HG03025 (cell line): ENCODE results near the gene PTPN1.
"Not testable (repeated sequence)": the region's sequence is repeated elsewhere in the genome, so short reads cannot be mapped to it uniquely, and the experiment has no call there.

Experiments used
- ATAC-seq: cut with Tn5 transposase; IDR thresholded peaks from one replicate; pipeline ENCODE4 v1.9.1; 2021; ENCODE audit warnings: mild to moderate bottlenecking, moderate library complexity; ENCODE audit not compliant: unreplicated experiment, low FRiP score

Gene PTPN1

DNA sequence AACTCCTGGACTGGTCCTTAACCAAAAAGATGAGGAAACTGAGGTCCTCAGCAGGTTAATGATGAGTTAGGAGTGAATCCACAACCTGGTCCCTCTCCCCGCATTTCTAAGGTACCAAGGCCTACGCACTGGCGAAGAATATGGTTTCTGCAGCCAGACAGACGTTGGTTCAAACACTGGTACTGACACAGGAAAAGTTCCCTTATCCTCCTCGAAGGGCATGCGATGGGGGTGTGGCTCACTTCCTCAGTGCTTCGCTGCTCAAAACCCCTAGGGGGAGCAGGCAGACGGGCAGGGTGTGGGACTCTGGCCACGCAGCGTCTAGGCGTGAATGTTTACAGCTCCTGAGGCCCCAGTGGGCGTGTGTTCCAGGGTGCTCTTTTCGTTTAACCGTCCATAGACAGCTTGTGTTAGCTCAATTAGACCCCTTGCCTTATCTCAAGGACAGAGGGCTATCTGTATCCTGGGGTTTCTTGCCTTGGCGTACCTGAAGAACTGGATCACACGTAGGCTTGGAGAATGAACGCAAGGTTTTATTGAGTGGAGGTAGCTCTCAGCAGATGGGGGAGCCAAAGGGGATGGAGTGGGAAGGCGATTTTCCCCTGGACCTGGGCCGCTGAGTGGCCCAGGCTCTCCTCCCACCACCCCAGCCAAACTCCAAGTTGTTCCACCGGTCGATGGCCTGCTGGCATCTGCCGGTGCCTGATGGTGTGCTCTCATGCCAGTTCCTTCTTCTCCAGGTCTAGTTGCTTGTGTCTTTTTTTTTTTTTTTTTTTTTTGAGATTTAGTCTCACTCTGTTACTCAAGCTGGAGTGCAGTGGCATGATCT, 31.8 kb upstream of the PTPN1 start:
- ATAC-seq = no peak

DNA sequence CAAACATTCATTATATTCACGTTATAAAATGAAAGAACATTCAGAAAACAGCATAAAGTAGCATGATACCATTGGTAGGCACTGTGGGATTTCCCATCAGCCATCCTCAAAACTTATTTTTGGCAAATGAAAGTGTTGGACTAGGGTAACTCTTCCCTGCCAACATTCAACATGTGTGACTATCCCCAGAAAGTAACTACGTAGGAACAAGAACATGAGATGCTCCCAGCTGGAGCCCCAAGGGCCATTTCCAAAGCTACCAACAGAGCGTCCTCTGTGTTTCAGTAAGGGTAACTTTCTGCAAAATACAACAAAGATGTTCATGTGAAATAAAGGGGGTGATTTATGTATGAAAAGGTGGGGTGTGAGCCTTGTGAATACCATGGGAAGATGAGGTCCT, 28.4 kb upstream of the PTPN1 start:
- ATAC-seq = no peak

DNA sequence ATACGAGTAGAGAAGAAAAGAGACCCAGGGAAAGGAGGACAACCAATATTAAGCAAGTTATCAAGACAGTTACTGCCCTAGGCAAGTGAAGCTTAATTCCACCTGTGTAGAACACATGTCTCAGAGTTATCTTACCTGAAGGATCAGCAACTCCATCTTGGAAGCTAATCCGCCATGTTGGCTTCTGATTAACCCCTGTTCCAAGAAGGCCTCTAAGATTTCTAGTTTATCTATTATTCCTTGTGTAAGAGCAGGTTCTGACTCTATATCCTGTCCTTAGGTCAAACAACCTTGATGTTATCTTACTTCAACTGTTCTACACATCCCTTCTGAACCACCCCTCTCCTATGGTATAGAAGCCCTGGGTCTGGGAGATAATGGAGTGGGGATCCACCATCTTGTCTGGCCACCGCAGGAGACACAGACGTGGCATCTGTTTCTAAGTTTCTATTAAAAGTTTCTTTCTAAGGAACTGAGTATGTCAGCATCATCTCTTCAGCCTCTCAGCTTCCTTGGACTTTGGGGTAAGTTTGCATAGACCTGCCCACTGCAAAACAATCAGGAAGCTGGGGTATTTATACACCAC, 27.7 kb upstream of the PTPN1 start:
- no peak for ATAC-seq

DNA sequence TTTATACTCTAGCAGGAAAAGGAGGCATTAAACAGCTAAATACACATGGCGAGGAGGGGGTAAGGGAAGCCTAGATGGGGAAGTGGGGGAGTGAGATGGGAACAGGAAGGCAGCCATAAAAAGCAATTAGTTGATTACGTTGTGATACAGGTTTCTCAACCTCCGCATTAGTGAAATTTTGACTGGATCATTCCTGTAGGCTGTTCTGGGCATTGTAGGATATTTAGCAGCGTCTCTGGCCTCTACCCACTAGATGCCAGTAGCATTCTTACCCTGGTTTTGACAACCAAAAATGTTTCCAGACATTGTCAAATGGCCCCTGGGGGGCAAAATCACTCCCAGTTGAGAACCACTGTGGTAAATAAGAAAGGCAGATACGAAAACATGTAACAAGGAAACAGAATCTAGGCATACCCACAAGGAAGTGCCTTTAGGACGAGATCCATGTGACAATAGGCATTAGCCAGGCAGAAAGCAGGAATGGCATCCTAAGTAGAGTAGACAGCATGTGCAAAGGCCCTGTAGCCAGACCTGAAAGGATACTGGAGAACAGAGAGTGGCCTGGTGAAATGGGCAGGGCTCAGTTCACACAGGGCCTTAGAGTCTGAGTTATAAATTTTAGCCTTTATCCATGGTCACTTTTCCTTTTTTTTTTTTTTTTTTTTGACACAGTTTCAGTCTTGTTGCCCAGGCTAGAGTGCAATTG, 25.8 kb upstream of the PTPN1 start:
- no peak for ATAC-seq

DNA sequence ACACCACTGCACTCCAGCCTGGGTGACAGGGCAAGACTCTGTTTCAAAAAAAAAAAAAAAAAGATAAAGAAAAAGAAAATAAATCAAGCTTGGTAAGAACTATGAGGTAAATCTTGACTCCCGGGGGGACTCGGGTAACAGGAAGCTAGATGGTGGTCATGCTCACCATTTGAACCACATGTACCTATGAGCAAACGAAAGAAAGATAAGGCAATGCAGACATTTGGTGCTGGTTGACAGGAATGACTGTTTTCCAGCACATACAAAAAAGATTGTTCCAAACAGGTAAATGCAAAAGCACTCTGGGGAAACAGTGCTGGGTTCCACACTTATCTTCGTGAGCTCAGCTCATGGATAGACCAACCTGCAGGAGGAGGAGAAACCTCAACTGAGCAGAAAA, 22.8 kb upstream of the PTPN1 start:
- no peak for ATAC-seq

DNA sequence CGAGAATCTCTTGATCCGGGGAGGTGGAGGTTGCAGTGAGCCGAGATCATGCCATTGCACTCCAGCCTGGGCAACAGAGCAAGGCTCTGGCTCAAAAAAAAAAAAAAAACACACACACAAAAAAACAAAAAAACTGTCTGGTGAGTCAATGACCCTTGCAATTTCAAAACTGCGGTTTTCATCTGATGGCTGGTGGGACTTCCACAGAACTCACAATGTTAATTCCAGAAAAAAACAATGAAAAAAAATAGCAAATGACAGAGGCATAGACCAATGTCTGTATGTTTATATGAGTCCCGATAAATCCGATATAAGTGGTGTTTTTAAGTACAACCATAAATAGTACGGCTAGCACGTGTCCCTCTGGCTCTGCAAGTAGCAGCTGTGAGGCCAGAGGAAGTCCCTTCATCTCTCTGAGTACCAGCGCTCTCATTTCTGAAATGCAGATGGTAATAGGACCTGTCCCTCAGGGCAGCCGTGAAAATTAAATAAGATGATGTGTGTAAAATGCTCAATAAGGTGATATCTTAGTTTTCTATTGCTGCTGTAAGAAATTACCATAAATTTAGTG, 21.9 kb upstream of the PTPN1 start:
- no peak for ATAC-seq

DNA sequence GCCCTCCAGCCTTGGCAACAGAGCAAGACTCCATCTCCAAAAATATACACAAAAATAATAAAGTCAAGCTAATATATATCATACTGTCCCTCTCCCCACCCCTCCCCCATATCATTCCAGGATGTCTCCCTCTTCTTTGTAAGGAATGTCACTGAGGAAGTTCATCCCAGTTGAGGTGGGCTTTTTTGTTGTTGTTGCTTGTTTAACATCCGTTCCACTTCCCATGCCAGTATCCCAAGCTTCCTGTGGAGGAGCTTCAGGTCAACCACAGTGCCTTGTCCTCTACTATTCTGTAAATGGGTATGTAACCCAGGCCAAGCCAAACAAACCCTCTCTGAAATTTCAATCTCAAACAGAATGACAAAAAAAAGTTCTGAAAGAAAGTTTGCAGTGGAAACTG, 19.0 kb upstream of the PTPN1 start:
- ATAC-seq = no peak

DNA sequence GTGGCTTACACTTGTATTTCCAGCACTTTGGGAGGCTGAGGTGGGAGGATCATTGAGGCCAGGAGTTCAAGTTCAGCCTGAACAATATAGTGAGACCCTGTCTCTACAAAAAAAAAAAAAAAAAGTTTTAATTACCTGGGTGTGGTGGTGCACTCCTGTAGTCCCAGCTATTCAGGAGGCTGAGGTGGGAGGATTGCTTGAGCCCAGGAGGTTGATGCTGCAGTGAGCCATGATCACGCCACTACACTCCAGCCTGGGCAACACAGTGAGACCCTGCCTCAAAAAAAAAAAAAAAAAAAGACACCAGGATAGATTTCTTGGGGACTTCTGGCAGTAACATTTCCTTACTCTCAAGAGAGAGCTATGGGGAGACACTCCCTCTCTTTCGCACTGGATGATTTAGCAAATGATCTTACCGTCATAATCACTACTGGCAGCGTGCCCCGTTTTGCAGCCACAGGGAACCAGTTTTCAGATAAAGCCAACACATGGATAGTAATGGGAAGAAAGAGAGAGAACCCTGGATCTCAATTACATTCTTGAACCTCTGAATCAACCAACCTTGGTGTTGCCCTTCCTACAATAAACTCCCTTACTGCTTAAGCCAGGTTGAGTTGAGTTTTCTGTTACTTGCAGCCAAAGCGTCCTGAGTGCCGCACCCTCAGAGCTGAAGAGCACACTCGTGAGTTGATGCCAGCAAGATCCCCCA, 18.1 kb upstream of the PTPN1 start:
- no peak for ATAC-seq

DNA sequence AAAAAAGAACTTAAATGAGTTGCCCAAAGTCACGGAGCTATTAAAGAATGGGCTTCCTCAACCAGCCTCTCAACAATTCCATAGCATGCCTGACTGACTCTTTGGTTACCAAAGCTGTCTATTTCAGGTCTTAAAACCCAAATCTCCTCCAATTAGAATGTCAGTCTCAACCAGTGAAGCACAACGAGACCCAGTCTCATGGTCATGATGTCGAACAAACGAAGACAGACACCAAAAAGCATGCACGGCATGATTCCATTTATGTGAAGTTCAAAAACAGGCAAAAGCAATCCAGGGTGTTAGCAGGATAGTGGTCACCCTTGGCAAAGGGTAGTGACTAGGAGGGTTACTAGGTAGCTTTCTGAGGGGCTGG, 16.3 kb upstream of the PTPN1 start:
- no peak for ATAC-seq

DNA sequence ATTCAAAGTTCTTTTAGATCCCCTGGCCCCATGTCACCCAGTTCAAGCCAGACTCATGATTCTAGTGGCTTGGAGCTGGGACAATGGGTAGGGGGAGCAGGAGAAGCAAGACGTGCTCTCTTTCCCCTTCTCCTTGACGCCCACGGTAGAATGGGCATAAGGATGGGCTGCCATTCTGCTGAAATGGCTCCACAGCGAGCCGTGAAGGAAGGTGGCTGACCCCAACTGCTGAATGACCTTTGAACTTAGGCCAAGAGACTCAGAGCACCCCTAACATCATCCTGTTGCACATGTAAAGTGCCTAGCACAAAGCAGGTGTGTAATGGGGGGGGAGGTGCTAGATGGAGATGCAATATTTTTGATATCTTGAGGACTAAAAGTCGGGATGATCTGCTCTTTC, 15.8 kb upstream of the PTPN1 start:
- ATAC-seq = no peak

DNA sequence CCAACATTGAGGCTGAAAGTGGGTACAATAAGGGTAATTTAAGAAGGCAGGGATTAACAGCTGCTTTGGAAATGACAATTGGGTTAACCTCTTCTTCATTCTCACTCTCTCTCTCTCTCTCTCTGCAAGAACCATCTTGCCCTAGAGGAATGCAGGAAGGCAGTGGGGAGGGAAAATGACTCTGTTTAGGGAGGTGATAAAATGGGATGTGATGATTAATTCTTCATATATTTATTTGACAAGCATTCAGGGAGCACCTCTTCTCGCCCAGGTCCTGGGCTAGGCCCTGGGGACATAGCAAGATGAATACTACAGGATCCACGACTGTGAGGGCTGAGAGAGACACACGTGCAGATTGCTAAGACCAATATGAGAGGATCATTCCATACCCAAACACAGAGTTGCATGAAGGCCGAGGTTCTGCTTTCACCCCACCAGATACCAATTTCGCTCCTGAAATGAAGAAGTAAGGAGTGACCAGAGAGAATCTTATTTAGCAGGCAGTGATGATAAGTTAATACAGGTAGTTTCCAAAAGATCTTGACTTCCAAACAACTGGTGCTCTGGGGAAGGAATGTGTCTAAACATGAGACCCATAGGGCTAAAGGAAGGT, 13.3 kb upstream of the PTPN1 start:
- no peak for ATAC-seq

DNA sequence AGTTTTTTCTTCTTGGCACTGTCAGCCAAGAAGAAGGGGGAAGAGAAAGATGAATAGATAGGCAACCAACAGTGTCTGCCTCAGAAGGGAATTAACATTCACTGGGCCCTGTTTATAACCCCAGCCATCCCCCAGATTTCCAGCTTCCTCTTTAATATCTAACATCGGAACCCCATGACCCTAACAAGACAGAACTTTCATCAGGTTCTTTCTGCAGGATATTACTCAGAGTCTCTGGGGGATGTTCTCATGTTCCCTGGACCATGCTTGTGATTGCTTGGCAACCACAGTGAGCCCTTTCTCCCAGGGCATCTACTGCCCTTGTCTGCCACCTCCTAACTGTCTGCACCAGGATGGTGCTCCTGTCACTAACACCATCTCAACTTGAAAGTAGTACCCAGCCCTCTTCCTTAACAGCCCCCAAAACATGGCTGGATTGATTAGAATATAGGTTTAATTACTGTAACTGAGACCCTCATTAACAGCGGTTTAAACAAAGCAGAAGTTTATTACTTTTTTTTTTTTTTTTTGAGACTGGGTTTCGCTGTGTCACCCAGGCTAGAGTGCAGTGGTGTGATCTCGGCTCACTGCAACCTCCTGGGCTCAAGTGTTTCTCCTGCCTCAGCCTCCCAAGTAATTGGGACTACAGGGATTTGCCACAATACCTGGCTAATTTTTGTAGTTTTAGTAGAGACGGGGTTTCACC, 12.0 kb upstream of the PTPN1 start:
- ATAC-seq = no peak

DNA sequence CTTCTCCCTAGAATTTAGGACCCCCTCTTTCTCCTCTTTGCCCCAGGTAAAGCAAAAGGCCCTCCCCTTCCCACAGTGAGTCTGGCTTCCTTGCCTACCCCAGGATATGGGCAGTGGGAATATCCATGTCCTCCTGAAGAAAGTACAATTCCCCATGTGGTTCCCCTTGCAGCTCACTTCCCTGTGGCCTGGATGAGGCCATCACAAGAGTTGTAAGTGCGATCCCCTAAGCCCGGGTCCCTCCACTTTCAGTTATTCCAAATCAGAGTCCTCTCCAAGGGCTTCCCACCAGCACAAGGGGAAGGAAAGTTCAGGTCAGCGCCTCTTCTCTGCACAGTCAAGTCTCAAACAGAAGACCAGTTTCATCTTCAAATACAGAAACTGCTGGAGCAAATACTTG, 10.2 kb upstream of the PTPN1 start:
- ATAC-seq = no peak

DNA sequence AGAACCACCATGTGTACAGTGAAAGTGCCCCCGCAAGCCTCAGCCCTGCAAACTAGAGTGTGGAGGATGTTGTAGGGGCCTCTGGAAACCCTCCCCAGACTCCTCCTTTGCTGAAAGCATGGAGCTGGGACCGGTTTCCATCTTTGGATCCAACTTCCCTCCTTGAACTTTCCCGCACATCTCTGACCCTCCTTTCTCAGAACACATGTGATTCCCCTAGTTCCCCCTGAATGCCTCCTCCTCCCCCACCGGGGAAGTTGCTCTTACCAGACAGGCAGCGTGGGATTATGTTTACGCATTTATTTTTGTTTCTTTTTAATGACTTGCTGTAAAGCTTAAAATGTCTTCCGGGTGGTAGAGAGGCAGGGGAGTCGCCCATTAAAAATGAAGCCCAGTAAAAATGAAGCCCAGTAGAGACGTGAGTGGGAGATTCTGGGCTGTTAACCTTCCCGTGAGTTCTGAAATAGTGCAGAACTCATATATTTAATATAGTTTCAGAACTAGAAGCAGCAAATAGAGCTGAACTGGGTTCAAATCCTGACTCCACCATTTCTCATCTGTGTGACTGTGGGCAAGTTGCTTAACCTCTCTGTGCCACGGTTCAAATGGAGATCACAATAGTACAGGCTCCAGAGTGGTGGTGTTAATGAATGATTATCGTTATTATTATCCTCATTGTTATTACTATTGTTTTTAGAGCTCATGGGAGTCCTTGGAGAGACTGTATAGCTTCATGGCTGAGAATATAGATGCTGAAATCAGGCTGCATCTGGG, 8.0 kb upstream of the PTPN1 start:
- ATAC-seq = no peak

DNA sequence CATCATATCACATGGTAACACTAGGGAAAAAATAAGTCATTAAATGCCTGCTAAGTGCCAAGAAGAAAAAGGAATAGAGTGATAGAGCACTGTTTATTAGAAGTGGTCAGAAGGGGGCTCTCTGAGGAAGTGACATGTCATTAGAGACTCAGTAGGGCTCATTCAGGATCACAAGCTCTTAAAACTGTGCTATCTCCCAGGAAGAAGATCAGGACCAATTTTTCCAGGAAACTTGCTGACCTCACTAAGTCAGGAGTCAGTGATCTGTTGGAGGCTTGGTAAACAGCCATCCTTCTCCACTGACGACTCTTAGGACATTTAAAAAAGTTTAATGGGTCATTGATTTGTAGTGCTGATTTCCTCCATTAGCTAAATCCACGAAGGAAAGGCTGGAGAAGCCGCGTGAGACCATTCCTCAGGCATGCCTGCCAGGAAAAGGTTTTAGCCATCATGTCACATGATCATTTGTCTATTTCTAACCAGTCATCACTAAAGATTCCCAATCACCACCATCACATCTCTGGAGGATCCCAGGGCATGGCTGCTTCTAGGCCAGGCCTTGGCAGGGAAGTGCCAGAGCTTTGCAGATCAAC, 5.9 kb upstream of the PTPN1 start:
- no peak for ATAC-seq

DNA sequence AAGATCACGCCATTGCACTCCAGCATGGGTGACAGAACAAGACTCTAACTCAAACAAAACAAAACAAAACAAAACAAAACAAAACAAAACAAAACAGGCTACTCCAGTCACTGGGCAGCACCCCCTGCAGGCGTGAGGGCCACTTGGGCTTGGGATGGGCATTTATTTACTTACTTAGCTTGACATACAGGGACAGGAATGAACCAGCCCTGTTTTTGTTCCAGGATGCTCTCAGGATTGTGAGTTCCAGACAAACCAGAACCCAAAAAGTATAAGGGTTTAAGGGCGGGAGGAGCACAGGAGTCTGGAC, 4.0 kb upstream of the PTPN1 start:
- no peak for ATAC-seq

DNA sequence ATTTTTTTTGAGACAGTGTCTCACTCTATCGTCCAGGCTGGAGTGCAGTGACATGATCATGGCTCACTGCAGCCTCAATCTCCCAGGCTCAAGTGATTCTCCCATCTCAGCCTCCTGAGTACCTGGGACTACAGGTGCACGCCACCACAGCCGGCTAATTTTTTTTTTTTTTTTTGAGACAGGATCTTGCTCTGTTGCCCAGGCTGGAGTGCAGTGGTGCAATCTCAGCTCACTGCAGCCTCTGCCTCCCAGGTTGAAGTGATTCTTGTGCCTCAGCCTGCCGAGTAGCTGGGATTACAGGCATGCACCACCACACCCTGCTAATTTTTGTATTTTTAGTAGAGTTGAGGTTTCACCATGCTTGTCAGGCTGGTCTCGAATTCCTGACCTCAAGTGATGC, 2.4 kb upstream of the PTPN1 start:
- not testable (repeated sequence) for ATAC-seq

DNA sequence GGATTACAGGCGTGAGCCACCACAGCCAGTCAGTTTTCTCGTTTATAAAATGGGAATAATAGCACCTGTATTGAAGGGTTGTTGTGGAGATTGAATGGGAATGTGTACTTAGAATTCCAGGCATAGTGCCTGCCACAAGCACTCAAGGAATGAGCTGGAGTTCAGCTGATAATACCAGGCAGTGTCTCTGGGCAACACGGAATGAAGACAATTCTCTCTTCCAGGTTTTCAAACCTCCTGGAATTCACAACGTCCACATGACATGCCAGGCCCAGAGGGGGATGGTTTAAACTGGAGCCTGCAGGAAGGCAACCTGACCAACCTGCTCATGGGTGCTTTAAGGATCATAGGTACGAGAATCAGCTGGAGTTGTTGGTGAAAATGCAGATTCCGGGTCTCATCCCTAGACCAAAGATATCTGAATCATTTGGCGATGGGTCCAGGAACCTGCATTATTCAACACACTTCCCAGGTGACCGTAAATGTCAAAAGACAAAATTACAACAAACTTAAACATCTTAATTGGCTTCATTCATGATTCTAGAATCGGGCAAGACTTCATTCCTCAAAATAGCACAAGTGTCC, 1.9 kb upstream of the PTPN1 start:
- no peak for ATAC-seq
